ENCODE measurements around the gene PRKAG1. TPM values are rescaled to one million over a fixed set of nuclear protein-coding genes. Genes with fewer than 3 reads are reported as not detected.

PRKAG1 gene
- total RNA-seq, 2 donors from 2014 or later = 47.1 to 62.7 TPM

Other genes with a start within 250 kb of the PRKAG1 start
- gene ADCY6, start 229.7 kb downstream of the PRKAG1 start, total RNA-seq = under 1 TPM in 1 of 2 donors, not detected in 1; 0.24 TPM
- 10 to 100 TPM in 1 of 2 donors, 1 to 10 TPM in 1; 5.9 to 17.7 TPM for gene CACNB3, start 200.3 kb downstream of the PRKAG1 start, total RNA-seq
- 100 to 1,000 TPM in 1 of 2 donors, 10 to 100 TPM in 1; 81.4 to 122 TPM for gene DDX23, start 166.6 kb downstream of the PRKAG1 start, total RNA-seq
- gene RND1, start 152.9 kb downstream of the PRKAG1 start, total RNA-seq = 1 to 10 TPM; 2.5 to 4.2 TPM
- gene FKBP11, start 93.3 kb downstream of the PRKAG1 start, total RNA-seq = 100 to 1,000 TPM in 1 of 2 donors, 10 to 100 TPM in 1; 55.0 to 100 TPM
- gene ARF3, start 61.3 kb downstream of the PRKAG1 start, total RNA-seq = 100 to 1,000 TPM in 1 of 2 donors, 10 to 100 TPM in 1; 84.1 to 128 TPM
- gene WNT10B, start 47.0 kb downstream of the PRKAG1 start, total RNA-seq = under 1 TPM; 0.22 to 0.29 TPM
- gene WNT1, start 40.5 kb downstream of the PRKAG1 start, total RNA-seq = not detected
- 1 to 10 TPM in 1 of 2 donors, under 1 TPM in 1; 0.32 to 1.5 TPM for gene DDN, start 19.4 kb downstream of the PRKAG1 start, total RNA-seq
- 10 to 100 TPM; 66.8 to 78.6 TPM for gene KMT2D, start 42.0 kb upstream of the PRKAG1 start, total RNA-seq
- 10 to 100 TPM; 12.2 to 19.3 TPM for gene RHEBL1, start 51.2 kb upstream of the PRKAG1 start, total RNA-seq
- gene DHH, start 76.0 kb upstream of the PRKAG1 start, total RNA-seq = under 1 TPM; 0.26 to 0.42 TPM
- 100 to 1,000 TPM in 1 of 2 donors, 10 to 100 TPM in 1; 56.8 to 105 TPM for gene LMBR1L, start 92.1 kb upstream of the PRKAG1 start, total RNA-seq
- 1,000 to 10,000 TPM; 1,357 to 2,653 TPM for gene TUBA1B, start 112.6 kb upstream of the PRKAG1 start, total RNA-seq
- 10 to 100 TPM; 57.9 to 72.6 TPM for gene TUBA1A, start 170.3 kb upstream of the PRKAG1 start, total RNA-seq
- 100 to 1,000 TPM; 277 to 363 TPM for gene TUBA1C, start 246.3 kb upstream of the PRKAG1 start, total RNA-seq

Measured in activated T-helper 17 cell treated with anti-CD3 and anti-CD28 coated beads, Interleukin-2, amount 50 U/mL, for 72 hours (primary cell).